ENCODE data around the gene ATP1A1. TPM values are rescaled to one million over a fixed set of nuclear protein-coding genes. Genes with fewer than 3 reads are reported as not detected.

The ATP1A1 gene
- total RNA-seq, 4 donors from 2014 or later: 103 to 257 (median 204) TPM

- TF ChIP-seq, protein P1, sequence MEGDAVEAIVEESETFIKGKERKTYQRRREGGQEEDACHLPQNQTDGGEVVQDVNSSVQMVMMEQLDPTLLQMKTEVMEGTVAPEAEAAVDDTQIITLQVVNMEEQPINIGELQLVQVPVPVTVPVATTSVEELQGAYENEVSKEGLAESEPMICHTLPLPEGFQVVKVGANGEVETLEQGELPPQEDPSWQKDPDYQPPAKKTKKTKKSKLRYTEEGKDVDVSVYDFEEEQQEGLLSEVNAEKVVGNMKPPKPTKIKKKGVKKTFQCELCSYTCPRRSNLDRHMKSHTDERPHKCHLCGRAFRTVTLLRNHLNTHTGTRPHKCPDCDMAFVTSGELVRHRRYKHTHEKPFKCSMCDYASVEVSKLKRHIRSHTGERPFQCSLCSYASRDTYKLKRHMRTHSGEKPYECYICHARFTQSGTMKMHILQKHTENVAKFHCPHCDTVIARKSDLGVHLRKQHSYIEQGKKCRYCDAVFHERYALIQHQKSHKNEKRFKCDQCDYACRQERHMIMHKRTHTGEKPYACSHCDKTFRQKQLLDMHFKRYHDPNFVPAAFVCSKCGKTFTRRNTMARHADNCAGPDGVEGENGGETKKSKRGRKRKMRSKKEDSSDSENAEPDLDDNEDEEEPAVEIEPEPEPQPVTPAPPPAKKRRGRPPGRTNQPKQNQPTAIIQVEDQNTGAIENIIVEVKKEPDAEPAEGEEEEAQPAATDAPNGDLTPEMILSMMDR (IDR thresholded peaks at IDR 0.05 in 4 of 5, conservative IDR thresholded peaks at IDR 0.05 in 1 of 5): no peak
- no peak for TF ChIP-seq POLR2A (IDR thresholded peaks at IDR 0.05)
- no peaks in the 10 kb centered on the region for H3K9me3 ChIP-seq
- intact Hi-C loops (cut with DNase I; ENCODE audit: low total_unique reads): no loop called here
- no peak overlapping the region for H3K27ac ChIP-seq
- no peaks in the 10 kb centered on the region for H3K36me3 ChIP-seq
- no peak overlapping the region for H3K4me3 ChIP-seq
- H3K4me1 ChIP-seq: peaks cover 5 to 10% of the 10 kb centered on the region in 2 donors
- no peaks in the 10 kb centered on the region for H3K27me3 ChIP-seq
- ATAC-seq: no peak
- no peak for DNase-seq
- in situ Hi-C loops (cut with MboI; ENCODE audit: low sequenced_read_pairs in 4 of 4): no loop called here
Measured at GRCh38 chr1:116334015-116334547, 39.0 kb upstream of the ATP1A1 start.

DNA sequence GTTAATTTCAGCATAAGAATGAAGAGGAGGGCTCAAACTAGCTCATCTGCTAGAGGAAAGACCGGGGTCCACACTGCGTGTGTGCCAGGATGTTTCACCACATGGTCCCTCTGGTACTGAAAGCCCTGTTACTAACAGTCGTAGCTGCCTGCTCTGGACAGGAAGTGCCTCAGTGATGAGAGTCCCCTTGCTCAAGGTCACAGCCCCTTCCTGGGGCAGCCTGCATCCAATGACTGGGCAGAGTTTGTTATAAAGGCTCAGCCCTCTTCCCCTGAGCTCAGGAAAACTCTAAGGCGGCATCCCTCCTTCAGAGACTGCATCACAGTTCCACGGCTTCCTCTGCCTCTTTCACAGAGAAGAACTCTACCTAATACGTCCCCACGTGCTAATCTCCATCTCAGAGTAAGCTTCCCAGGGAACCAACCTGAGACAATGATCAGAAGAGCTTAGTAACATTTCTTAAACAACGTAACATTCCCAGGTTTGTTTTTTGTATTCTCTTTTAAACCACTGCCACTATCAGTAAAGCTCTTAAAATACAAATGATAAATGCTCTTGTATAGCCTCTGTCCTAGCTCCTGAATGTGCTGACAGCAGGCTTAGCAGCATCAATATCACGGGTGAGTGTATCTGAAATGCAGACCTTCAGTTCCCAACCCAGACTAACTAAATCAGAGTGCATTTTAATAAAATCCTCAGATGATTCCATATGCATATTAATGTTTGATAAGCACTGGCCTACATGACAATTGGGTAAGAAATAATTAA is 38.0 kb upstream of the ATP1A1 start:
- H3K4me1 ChIP-seq: peaks cover 1 to 4% of the 10 kb centered on the region in 2 donors
- no peak overlapping the region for H3K27ac ChIP-seq
- H3K4me3 ChIP-seq: no peak overlapping the region
- TF ChIP-seq POLR2A (IDR thresholded peaks at IDR 0.05): no peak
- TF ChIP-seq, protein P1 (IDR thresholded peaks at IDR 0.05 in 4 of 5, conservative IDR thresholded peaks at IDR 0.05 in 1 of 5): no peak
- H3K36me3 ChIP-seq: no peaks in the 10 kb centered on the region
- H3K27me3 ChIP-seq: no peaks in the 10 kb centered on the region
- intact Hi-C loops (cut with DNase I; ENCODE audit: low total_unique reads) (no loop called here), in situ Hi-C loops (cut with MboI; ENCODE audit: low sequenced_read_pairs in 4 of 4) (no loop called here)
- DNase-seq (no peak), ATAC-seq (no peak)
- no peaks in the 10 kb centered on the region for H3K9me3 ChIP-seq

- DNase-seq (no peak), ATAC-seq (no peak)
- intact Hi-C loops (cut with DNase I; ENCODE audit: low total_unique reads): no loop called here
- Histone ChIP-seq H3K27me3 (no peaks in the 10 kb centered on the region), H3K27ac (no peak overlapping the region), H3K36me3 (no peaks in the 10 kb centered on the region), H3K4me1 (no peaks in the 10 kb centered on the region), H3K9me3 (no peaks in the 10 kb centered on the region), H3K4me3 (no peak overlapping the region)
- TF ChIP-seq, protein P1 (IDR thresholded peaks at IDR 0.05 in 4 of 5, conservative IDR thresholded peaks at IDR 0.05 in 1 of 5): no peak
- TF ChIP-seq POLR2A (IDR thresholded peaks at IDR 0.05): no peak
- in situ Hi-C loops (cut with MboI; ENCODE audit: low sequenced_read_pairs in 4 of 4): no loop called here
Measured at GRCh38 chr1:116335850-116336624, 37.0 kb upstream of the ATP1A1 start.

- Histone ChIP-seq H3K9me3 (no peaks in the 10 kb centered on the region), H3K4me1 (no peaks in the 10 kb centered on the region), H3K27me3 (no peaks in the 10 kb centered on the region), H3K4me3 (no peak overlapping the region), H3K27ac (no peak overlapping the region), H3K36me3 (no peaks in the 10 kb centered on the region)
- intact Hi-C loops (cut with DNase I; ENCODE audit: low total_unique reads): no loop called here
- DNase-seq (no peak), ATAC-seq (no peak)
- in situ Hi-C loops (cut with MboI; ENCODE audit: low sequenced_read_pairs in 4 of 4): no loop called here
- TF ChIP-seq POLR2A (IDR thresholded peaks at IDR 0.05): no peak
- TF ChIP-seq, protein P1 (IDR thresholded peaks at IDR 0.05 in 4 of 5, conservative IDR thresholded peaks at IDR 0.05 in 1 of 5): no peak
Measured at GRCh38 chr1:116337398-116337797, 35.6 kb upstream of the ATP1A1 start.

Data from gastrocnemius medialis (tissue), 4 donors.